HepG2 (cell line): ENCODE data around the gene RAI14. TPM values are rescaled to one million over a fixed set of nuclear protein-coding genes. Genes with fewer than 3 reads are reported as not detected.

ENCODE experiments used
- BRD4 ChIP-seq: sonication (generic); formaldehyde crosslinking; IDR thresholded peaks from 2 replicates; pipeline ENCODE4 v1.4.0; 2020; ENCODE audit warnings: missing genetic modification reagents
- ONECUT2 ChIP-seq: sonication (generic); formaldehyde crosslinking; IDR thresholded peaks from 2 replicates; pipeline ENCODE4 v1.4.0; 2020; ENCODE audit warnings: missing genetic modification reagents
- SALL2 ChIP-seq: sonication (generic); formaldehyde crosslinking; IDR thresholded peaks from 2 replicates; pipeline ENCODE4 v1.8.1; 2023; ENCODE audit warnings: mild to moderate bottlenecking, missing genetic modification reagents, inconsistent platforms
- ZNF264 ChIP-seq: sonication (generic); formaldehyde crosslinking; IDR thresholded peaks from 2 replicates; pipeline ENCODE4 v1.4.0; 2020; ENCODE audit warnings: missing genetic modification reagents
- polyA plus RNA-seq, 8 experiments: library from polyadenylated mRNA; depleted of rRNA in 3 of 8; stranded (reverse) in 7 of 8; unstranded in 1 of 8; fragments of >200 nt; fragmentation: Illumina TruSeq in 4 of 8; extraction: Trizol in 4 of 8; gene quantifications; 2 replicates each; pipeline versions ENCODE4 v1.2.1 to v1.2.3, GENCODE V29; 2011 to 2016; ENCODE audit warnings: low read depth in 4 of 8, missing spikeins in 1 of 8, mixed read lengths in 1 of 8; ENCODE audit not compliant: insufficient read depth in 1 of 8
- total RNA-seq, 5 experiments: library from RNA; depleted of rRNA; stranded (reverse); fragments of >200 nt; fragmentation: Illumina TruSeq; extraction: Trizol; gene quantifications; 2 replicates each; pipeline ENCODE4 v1.2.3, GENCODE V29; 2016; ENCODE audit warnings: low read depth in 1 of 5
- TF ChIP-seq, protein P1 (sequence below): sonication (generic); formaldehyde crosslinking; IDR thresholded peaks from 2 replicates; pipeline ENCODE4 v1.8.1; 2022; ENCODE audit warnings: mild to moderate bottlenecking, missing genetic modification reagents
- TF ChIP-seq, protein P2 (sequence below): sonication (generic); formaldehyde crosslinking; IDR thresholded peaks from 2 replicates; pipeline ENCODE4 v1.5.1; 2020; ENCODE audit warnings: mild to moderate bottlenecking, missing genetic modification reagents, borderline replicate concordance

RAI14 gene
- total and polyA plus RNA-seq, 2 of the 13 experiments (the other 11 are each of a cell fraction or from before 2014, with no cell fraction given): 12.6 to 18.2 TPM

DNA sequence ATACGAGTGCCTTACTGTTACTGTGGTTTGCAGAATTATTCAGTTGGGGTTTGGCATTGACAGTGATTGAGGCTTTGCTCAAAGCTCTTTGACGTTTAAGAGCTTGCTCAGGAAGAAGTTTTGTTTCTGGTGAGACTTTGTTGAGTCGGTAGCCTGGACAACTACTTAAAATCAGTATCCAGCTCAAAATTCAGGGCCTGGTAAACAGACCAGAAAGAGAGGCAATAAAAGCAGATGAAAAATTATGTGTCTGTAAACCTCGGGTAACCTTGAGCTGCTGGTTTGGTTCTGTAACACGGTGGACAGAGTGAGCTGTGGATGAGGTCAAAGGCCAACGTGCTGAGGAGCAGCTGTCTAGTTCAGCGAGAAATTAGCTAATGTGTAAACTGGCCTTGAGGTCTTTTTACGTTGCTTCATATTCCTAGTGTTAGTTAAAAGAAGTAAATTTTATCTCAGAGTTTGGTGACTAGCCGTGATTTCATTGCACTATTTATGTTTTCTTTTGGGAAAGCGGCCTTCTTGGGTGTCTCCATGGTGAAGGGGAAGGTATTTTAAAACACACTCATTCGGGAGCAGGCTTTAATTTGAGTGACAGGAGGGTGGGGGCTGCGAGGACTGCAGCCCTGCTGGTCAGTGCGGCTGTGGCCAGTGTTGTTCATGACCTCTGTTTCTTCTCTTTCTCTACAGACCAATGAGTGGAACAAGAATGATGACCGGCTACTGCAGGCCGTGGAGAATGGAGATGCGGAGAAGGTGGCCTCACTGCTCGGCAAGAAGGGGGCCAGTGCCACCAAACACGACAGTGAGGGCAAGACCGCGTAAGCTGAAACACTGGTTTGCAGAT, 100.9 kb downstream of the RAI14 start (continued):
- TF ChIP-seq, protein P1, sequence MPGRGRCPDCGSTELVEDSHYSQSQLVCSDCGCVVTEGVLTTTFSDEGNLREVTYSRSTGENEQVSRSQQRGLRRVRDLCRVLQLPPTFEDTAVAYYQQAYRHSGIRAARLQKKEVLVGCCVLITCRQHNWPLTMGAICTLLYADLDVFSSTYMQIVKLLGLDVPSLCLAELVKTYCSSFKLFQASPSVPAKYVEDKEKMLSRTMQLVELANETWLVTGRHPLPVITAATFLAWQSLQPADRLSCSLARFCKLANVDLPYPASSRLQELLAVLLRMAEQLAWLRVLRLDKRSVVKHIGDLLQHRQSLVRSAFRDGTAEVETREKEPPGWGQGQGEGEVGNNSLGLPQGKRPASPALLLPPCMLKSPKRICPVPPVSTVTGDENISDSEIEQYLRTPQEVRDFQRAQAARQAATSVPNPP (CRISPR knock-in tag): peak; percentile 41; the same call in 1 of the 2 replicates
- 0 out of 2 replicates have a peak, but pooled peaks have one; percentile 29 for TF ChIP-seq SALL2 (CRISPR knock-in tag)
- 0 out of 2 replicates have a peak, but pooled peaks have one; percentile 12 for TF ChIP-seq ONECUT2 (CRISPR knock-in tag)
- TF ChIP-seq BRD4 (CRISPR knock-in tag): peak; percentile 44; the same call in 1 of the 2 replicates
- peak; percentile 49; the same call in 1 of the 2 replicates for TF ChIP-seq ZNF264 (CRISPR knock-in tag)
- TF ChIP-seq, protein P2, sequence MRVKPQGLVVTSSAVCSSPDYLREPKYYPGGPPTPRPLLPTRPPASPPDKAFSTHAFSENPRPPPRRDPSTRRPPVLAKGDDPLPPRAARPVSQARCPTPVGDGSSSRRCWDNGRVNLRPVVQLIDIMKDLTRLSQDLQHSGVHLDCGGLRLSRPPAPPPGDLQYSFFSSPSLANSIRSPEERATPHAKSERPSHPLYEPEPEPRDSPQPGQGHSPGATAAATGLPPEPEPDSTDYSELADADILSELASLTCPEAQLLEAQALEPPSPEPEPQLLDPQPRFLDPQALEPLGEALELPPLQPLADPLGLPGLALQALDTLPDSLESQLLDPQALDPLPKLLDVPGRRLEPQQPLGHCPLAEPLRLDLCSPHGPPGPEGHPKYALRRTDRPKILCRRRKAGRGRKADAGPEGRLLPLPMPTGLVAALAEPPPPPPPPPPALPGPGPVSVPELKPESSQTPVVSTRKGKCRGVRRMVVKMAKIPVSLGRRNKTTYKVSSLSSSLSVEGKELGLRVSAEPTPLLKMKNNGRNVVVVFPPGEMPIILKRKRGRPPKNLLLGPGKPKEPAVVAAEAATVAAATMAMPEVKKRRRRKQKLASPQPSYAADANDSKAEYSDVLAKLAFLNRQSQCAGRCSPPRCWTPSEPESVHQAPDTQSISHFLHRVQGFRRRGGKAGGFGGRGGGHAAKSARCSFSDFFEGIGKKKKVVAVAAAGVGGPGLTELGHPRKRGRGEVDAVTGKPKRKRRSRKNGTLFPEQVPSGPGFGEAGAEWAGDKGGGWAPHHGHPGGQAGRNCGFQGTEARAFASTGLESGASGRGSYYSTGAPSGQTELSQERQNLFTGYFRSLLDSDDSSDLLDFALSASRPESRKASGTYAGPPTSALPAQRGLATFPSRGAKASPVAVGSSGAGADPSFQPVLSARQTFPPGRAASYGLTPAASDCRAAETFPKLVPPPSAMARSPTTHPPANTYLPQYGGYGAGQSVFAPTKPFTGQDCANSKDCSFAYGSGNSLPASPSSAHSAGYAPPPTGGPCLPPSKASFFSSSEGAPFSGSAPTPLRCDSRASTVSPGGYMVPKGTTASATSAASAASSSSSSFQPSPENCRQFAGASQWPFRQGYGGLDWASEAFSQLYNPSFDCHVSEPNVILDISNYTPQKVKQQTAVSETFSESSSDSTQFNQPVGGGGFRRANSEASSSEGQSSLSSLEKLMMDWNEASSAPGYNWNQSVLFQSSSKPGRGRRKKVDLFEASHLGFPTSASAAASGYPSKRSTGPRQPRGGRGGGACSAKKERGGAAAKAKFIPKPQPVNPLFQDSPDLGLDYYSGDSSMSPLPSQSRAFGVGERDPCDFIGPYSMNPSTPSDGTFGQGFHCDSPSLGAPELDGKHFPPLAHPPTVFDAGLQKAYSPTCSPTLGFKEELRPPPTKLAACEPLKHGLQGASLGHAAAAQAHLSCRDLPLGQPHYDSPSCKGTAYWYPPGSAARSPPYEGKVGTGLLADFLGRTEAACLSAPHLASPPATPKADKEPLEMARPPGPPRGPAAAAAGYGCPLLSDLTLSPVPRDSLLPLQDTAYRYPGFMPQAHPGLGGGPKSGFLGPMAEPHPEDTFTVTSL: peak; percentile 72; the same call in 1 of the 2 replicates
- TF ChIP-seq, all 625 proteins: peak for 143
